Activated T-cell treated with anti-CD3 and anti-CD28 coated beads, Interleukin-2, amount 50 U/mL, for 4 hours (primary cell): ENCODE measurements around the gene SLC43A2. TPM values are rescaled to one million over a fixed set of nuclear protein-coding genes. Genes with fewer than 3 reads are reported as not detected.

Experiments used
- ATAC-seq, 2 donors: fragments of 200-7000 bp; cut with Tn5 transposase; one replicate each; pipeline ENCODE4 v1.10.0; 2021
- DNase-seq: peaks from one replicate; pipeline ENCODE4 v3.0.0-alpha.2; 2020
- H3K27me3 Mint-ChIP-seq: one replicate; pipeline ENCODE4 v1.8.0; 2021; ENCODE audit warnings: low read depth, mixed read lengths
- H3K36me3 Mint-ChIP-seq: one replicate; pipeline ENCODE4 v1.8.0; 2022; ENCODE audit warnings: mixed read lengths; ENCODE audit not compliant: insufficient read depth
- H3K4me1 Mint-ChIP-seq: one replicate; pipeline ENCODE4 v1.8.0; 2021; ENCODE audit warnings: low read depth, mixed read lengths
- H3K4me3 Mint-ChIP-seq: one replicate; pipeline ENCODE4 v1.8.0; 2021; ENCODE audit warnings: mild to moderate bottlenecking, moderate library complexity, mixed read lengths
- H3K9me3 Mint-ChIP-seq: one replicate; pipeline ENCODE4 v1.8.0; 2021; ENCODE audit warnings: mixed read lengths
- total RNA-seq, 3 donors: library from RNA; stranded (reverse); gene quantifications; one replicate each; pipeline ENCODE4 v1.2.1, GENCODE V29; 2021

Gene SLC43A2
- total RNA-seq, 3 donors from 2014 or later = 4.1 to 9.4 (median 5.0) TPM

DNA sequence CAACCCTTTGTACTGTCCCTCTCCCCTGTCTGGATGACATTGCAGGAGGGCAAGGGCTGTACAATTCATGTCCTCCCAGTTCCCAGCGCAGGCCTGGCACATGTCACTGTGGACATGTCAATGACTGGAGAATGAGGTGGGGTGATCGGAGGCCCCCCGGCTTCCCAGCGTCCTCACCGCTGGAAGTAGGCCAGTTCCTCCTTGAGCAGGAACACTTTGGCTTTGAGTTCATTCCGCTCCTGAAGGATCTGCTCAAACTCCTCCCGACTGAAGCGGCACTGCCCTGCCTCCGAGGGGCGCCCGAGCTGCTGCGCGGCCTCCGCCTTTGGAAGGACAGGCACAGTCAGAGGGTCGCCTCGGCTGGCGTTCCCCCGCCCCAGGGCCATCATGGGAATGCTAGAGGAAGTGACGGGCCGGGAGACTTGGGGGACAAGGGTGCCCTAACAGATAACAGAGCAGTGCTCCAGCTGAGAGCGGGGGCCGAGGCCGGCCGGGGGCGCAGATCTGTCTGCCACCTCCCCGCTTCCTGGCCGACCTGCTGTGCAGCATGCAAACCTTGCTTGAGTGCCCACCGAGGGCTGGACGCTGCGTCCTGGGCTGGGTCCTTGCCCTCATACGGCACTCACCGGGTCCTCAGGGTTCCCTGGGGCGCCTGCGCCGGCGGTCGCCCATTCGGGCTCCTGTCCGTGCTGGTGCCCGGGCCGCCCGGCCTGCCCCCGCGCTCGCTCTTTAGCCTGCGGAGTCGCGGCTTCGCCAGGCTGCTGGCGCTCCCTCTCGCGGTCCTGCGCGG is 19.7 kb upstream of the SLC43A2 start:
- DNase-seq (no peak), ATAC-seq (peak in 1 of 2 donors; percentile 1)
- Mint-ChIP-seq H3K9me3 (no peaks in the 10 kb centered on the region), H3K4me1 (peaks cover 23% of the 10 kb centered on the region), H3K4me3 (peak overlapping the region; percentile 68), H3K27me3 (no peaks in the 10 kb centered on the region), H3K36me3 (peaks cover 14% of the 10 kb centered on the region)

DNA sequence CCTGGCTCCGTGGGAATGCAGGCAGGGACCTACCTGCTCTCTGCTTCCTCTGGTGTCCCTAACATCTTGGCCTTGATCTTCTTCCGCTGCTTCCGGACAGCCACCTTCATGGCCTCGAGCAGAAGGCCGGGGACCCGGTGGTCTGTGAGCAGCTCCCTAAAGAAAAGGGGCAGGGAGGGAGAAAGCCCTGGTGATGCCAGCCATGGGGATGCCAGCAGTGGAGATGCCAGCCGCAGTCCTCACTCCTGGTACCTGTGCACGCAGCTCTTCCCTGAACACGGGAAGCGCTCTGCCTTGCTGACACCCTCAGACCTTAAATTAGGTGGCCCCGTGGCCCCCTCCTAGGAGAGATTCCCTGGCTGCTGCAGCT is 19.2 kb upstream of the SLC43A2 start:
- no peak overlapping the region for H3K4me3 Mint-ChIP-seq
- ATAC-seq (no peak), DNase-seq (no peak)
- peaks cover 23% of the 10 kb centered on the region for H3K4me1 Mint-ChIP-seq
- H3K9me3 Mint-ChIP-seq = no peaks in the 10 kb centered on the region
- peaks cover 9% of the 10 kb centered on the region for H3K36me3 Mint-ChIP-seq
- no peaks in the 10 kb centered on the region for H3K27me3 Mint-ChIP-seq

DNA sequence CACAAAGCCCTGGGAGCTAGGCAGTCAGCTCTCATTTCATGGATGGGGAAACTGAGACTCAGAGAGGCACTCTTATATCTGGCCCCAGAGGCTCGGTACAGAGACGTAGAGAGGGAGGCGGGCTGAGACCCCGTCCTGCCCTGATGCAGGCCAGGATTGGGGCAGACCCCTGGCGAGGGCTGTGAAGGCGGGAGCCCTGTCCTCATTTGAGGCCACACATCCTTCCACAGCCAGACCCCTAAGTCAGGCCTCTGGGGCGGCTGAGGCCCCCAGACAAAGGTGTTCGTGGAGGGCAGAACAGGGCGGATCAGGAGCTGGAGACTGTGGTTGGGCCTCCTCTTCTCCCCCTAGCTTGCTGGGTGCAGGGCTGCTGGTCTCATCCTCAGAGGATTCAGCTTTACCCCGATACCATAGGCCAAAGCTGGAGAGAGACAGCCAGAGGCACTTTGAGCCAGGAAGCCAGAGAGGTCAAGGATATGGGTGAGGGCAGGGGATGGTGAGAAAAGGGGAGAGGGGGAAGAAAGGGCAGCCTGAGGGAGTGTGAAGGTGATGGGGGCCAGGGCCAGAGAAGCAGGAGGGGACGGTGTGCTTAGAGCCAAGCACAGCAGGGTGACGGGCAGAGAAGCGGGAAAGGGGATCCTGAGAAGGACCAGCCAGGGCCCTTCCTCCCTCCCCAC is 17.7 kb upstream of the SLC43A2 start:
- Mint-ChIP-seq H3K4me1 (peaks cover 25% of the 10 kb centered on the region), H3K4me3 (peak overlapping the region; percentile 37), H3K27me3 (no peaks in the 10 kb centered on the region), H3K9me3 (no peaks in the 10 kb centered on the region), H3K36me3 (peaks cover 3% of the 10 kb centered on the region)
- ATAC-seq = no peak
- DNase-seq = no peak

DNA sequence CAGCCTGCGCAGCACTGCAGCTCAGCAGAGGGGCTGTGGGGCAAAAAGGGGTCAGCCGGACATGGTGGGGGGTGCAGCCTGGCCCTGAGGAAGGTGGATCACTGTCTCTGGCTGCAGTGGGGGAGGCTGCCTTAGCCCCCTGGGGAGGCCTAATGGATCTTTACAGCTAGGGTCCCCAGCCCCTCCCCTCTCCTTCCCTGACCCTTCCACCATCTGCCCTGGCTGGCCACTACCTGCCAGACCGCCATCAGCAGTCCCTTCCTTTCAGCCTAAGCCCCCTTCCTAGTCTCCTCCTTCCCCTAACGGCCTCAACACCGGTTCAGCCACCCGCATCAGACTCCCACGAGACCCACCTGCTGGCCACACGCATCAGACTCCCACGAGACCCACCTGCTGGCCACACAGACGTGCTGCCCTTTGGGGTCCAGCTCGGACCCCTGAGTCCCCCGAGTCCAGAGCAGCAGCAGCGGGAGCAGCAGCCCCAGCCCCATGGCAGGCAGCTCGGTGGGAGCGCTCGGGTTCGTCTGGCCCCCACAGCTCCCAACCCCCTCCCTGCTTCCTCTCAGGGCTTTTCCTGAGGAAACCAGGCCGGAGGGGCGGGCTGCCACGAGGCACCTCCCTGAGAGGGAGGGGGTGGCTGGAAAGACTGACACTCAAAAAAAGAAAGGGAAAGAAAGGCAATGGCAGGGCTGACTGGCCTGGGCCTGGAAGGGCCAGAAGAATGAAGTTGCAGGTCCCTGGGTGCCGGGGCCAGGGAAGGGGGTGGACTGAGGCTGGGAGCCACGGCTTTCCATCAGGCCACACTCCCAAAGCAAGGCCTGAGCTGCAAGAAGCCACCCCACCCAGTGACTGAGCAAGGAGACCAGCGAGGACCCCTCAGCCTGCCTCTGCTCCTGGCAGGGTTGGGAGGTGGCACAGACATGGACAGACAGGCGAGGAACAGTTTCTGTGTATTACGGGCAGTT is 16.9 kb upstream of the SLC43A2 start, which contains the start of gene SCARF1:
TSS of gene SCARF1 (minus strand) at position 526 of the 965 bp plus-strand sequence. CDS start at position 491, 35 bp downstream.
- no peaks in the 10 kb centered on the region for H3K36me3 Mint-ChIP-seq
- H3K9me3 Mint-ChIP-seq = no peaks in the 10 kb centered on the region
- H3K4me3 Mint-ChIP-seq = peak within 1 kb of the TSS; percentile 81
- no peak for DNase-seq
- H3K4me1 Mint-ChIP-seq = peaks cover 25% of the 10 kb centered on the region
- H3K27me3 Mint-ChIP-seq = no peaks in the 10 kb centered on the region
- ATAC-seq = no peak

DNA sequence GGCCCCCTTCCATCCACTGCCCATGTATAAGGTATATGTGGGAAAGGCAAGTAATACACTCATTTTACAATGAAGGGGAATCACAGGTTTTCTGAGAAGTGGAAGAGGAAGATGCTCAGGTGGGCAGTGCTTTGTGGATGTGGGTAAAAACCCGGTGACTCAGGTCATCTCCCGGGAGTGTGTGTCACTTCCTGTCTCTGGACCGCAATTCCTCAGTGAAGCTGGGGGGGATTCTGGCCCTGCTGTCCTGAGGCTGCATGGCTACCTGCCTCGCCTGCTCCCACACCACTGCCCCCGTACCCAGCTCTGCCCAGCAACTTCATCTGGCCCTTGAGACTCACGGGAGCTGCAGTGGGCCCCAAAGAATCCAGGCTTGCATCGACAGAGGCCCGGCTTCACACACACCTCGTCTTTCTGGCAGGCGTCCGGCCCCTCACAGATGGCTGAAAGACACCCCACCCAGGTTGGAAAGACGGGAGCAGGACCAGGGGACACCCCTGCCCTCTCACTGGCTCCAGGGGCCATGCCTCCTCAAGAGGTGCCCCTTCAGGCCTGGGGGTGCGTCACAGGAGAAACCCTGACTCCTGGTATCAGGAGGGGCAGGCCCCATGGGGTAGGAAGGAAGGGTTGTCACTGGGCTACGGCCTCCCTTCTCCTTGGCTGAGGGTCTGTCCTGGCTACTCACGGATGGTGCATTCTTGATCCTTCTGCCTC is 16.0 kb upstream of the SLC43A2 start:
- H3K27me3 Mint-ChIP-seq = no peaks in the 10 kb centered on the region
- peak in 1 of 2 donors; percentile 4 for ATAC-seq

DNA sequence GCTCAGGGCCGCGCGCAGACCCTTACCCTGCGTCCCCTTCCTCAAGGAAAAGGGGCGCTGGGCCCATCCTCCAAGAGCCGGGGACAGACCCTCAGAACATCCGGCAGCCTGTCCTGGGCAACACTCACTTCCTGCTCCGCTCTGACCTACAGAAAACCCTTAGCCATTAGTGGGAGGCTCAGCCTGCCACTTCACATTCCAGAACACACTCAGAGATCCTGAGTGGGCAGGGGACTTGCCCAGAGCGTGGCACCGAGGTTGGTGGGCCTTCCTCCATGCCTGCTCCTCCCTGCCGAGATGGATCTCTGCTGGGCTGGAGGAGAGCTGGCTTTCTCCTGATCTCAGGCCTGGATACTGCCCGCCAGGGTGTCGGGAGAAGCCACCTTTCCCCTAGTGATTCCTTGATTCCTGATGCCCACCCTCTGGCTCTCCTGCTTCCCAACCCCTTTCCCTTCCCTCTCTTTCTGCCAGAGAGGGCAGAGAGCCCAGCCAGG is 15.4 kb upstream of the SLC43A2 start:
- peak overlapping the region; percentile 81 for H3K4me3 Mint-ChIP-seq
- no peaks in the 10 kb centered on the region for H3K27me3 Mint-ChIP-seq
- no peaks in the 10 kb centered on the region for H3K36me3 Mint-ChIP-seq
- H3K9me3 Mint-ChIP-seq = no peaks in the 10 kb centered on the region
- peaks cover 21% of the 10 kb centered on the region for H3K4me1 Mint-ChIP-seq
- ATAC-seq = no peak
- no peak for DNase-seq

More for the DNA sequence above, 16.0 kb upstream of the SLC43A2 start:
- Mint-ChIP-seq H3K9me3 (no peaks in the 10 kb centered on the region), H3K4me1 (peaks cover 21% of the 10 kb centered on the region), H3K4me3 (peak overlapping the region; percentile 81), H3K36me3 (no peaks in the 10 kb centered on the region)
- DNase-seq = no peak

DNA sequence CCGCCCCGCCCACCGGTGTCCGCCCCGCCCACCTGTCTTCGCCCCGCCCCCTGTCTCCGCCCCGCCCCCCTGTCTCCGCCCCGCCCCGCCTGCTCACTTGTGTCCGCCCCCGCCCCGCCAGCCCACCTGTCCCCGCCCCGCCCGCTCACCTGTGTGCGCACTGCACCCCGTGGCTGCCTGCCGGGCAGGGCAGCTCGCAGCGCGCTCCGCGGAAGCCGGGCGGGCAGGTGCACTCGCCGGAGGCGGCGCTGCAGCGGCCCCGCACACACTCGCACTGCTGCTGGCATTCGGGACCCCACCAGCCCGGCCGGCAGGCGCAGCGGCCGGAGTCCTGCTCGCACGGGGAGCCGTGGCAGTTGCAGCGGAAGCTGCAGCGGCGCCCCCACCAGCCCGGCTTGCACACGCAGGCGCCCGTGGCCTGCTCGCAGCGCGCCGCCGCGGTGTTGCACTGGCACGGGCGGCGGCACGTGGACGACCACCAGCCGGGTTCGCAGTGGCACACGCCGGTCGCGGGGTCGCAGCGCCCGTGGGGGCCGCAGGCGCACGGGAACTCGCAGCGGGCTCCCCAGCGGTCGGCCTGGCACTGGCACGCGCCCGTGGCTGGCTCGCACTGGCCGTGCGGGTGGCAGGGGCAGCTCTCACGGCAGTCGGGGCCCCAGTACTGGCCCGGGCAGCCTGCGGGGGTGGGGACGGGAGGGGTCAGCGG is 14.8 kb upstream of the SLC43A2 start:
- DNase-seq (peak; percentile 44), ATAC-seq (peak; percentile 43 to 49)
- H3K4me1 Mint-ChIP-seq = peaks cover 21% of the 10 kb centered on the region
- H3K36me3 Mint-ChIP-seq = no peaks in the 10 kb centered on the region
- H3K9me3 Mint-ChIP-seq = no peaks in the 10 kb centered on the region
- no peak overlapping the region for H3K4me3 Mint-ChIP-seq
- no peaks in the 10 kb centered on the region for H3K27me3 Mint-ChIP-seq

DNA sequence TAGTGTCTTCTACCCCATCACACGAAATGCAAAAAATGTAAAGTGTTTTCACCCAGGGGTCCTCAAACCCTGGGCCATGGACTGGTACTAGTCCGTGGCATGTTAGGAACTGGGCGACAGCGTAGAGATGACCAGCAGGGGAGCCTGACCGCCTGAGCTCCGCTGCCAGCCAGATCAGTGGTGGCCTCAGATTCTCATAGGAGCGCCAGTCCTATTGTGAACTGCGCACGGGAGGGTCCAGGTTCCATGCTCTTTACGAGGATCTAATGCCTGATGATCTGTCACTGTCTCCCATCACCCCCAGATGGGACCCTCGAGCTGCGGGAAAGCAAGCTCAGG is 12.4 kb upstream of the SLC43A2 start:
- DNase-seq (no peak), ATAC-seq (no peak)
- H3K4me3 Mint-ChIP-seq = no peak overlapping the region
- no peaks in the 10 kb centered on the region for H3K9me3 Mint-ChIP-seq
- H3K36me3 Mint-ChIP-seq = no peaks in the 10 kb centered on the region
- no peaks in the 10 kb centered on the region for H3K27me3 Mint-ChIP-seq
- H3K4me1 Mint-ChIP-seq = peaks cover 18% of the 10 kb centered on the region

DNA sequence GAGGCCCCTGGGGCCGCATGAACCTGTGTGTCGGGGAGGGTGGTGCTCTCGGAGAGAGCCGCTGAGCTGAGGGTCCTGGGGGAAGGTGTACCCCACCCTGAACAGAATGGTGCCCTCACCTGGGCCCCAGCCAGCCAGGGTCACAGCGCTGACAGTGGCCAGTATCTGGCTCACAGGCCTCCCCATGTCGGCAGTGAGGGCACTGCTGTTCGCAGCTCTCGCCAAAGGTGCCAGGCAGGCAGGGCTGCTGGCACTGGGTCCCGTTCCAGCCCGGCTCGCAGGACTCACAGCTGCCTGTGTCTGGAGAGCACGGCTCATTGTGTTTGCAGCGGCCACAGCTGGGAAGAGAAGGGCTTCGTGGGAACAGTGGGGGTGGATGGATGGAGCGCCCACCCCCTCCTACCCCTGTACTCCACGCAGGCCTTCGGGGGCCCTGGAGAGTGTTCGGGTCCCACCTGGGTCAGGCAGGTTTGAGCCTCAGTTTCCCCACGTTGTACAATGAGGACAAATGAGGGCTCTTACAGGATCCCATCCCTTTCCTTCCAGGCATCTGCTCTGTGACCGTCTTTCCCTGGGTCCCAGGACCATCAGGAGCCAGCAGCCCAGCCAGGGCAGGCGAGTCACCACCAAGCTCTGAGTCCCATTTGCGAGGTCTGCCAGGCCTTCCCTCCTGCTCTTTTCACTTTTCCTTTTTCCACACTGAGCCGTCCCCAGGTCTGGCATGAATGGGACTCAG is 11.9 kb upstream of the SLC43A2 start:
- no peaks in the 10 kb centered on the region for H3K36me3 Mint-ChIP-seq
- no peak for ATAC-seq
- no peaks in the 10 kb centered on the region for H3K27me3 Mint-ChIP-seq
- H3K4me1 Mint-ChIP-seq = peaks cover 13% of the 10 kb centered on the region
- H3K4me3 Mint-ChIP-seq = no peak overlapping the region
- H3K9me3 Mint-ChIP-seq = no peaks in the 10 kb centered on the region
- DNase-seq = no peak

DNA sequence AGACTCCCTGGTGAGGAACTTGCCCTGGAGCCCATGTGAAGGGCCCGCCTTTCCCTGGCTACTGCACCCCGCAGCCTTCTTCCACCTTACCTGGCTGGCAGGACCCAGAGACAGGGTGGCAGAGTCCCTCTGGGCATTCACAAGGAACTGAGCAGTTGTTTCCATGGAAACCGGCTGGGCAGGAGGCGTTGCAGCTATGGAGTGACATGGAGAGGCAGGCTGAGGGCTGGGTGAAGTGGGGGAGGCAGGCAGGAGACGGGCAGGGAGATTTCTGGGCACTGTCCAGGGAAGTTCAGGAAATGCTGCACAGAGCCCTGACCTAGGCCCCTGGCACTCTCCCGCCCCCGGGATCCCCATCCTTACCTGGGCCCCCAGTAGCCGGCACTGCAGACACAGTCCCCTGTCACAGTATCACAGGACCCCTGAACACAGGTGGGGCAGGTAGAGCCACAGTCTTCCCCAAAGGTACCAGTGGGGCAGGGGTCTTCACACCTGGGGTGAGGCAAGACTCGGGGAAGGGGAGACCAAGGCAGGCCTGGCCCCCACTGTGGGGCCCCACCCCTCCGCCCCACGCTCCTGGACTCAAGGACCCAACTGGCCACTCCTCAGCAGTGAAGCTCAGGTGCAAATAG is 11.0 kb upstream of the SLC43A2 start:
- no peaks in the 10 kb centered on the region for H3K36me3 Mint-ChIP-seq
- peaks cover 9% of the 10 kb centered on the region for H3K4me1 Mint-ChIP-seq
- no peak overlapping the region for H3K4me3 Mint-ChIP-seq

DNA sequence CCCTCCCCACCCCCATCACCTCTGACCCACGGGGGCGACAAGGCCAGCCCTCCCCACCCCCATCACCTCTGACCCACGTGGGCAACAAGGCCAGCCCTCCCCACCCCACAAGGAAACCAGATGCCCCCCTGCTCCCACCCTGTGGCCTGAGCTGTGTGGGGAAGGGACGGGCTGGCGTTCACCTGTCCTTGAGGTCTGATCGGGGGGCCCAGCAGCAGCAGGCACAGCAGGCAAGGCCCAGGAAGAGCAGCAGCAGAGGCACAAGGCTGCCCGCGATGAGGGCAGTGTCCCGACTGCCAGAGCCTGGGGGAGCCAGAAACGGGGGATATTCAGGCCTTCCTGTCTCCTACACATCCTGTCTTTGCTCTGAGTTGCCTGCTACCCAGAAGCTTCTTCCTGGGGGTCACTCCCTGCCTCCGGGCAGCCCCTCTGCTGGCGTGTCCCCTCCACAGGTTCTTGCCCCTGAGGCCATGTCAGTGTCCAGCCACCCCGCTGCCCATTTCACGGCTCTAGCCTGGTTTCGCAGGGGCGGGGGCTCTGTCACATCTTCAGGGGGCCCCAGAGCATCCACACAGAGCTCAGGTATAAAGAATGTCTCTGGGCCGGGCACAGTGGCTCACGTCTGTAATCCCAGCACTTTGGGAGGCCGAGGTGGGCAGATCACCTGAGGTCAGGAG is 10.1 kb upstream of the SLC43A2 start:
- DNase-seq = no peak
- Mint-ChIP-seq H3K9me3 (no peaks in the 10 kb centered on the region), H3K36me3 (no peaks in the 10 kb centered on the region), H3K27me3 (no peaks in the 10 kb centered on the region), H3K4me1 (peaks cover 1% of the 10 kb centered on the region), H3K4me3 (no peak overlapping the region)
- no peak for ATAC-seq

More for the DNA sequence above, 11.0 kb upstream of the SLC43A2 start:
- no peaks in the 10 kb centered on the region for H3K27me3 Mint-ChIP-seq
- no peak for DNase-seq
- H3K9me3 Mint-ChIP-seq = no peaks in the 10 kb centered on the region
- no peak for ATAC-seq

DNA sequence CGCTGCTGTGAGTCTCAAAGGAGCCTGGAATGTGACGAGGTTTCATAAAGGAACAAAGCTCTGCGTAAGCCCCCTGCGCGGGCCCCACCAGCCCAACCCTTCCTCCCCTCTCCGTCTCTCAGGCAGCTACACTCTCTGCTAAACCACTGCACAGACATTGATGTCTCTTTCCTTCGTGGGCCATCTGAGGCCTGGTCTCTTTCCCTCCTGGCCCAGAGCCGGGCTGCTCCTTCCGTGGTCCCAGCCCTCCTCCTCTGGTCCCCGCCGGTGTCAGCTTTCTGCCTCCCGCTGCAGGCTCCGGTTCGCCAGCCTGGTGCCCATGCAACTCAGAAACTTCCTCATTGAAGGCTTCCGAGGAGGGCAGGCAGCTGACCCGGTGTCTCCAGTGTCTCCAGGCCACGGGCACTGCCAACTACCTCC is 9.5 kb upstream of the SLC43A2 start:
- Mint-ChIP-seq H3K27me3 (no peaks in the 10 kb centered on the region), H3K9me3 (no peaks in the 10 kb centered on the region), H3K36me3 (no peaks in the 10 kb centered on the region), H3K4me1 (peaks cover 1% of the 10 kb centered on the region), H3K4me3 (no peak overlapping the region)
- ATAC-seq = no peak
- DNase-seq = no peak
